Psoas muscle (tissue), 8 donors: Measurements from ENCODE around the gene CAMK2B. TPM values are rescaled to one million over a fixed set of nuclear protein-coding genes. Genes with fewer than 3 reads are reported as not detected.

Experiments used
- ATAC-seq, 4 donors: fragments of 200-7000 bp; cut with Tn5 transposase; one replicate each; pipeline ENCODE4 v1.9.1; 2020; ENCODE audit warnings: moderate library complexity in 3 of 4, mild to moderate bottlenecking in 2 of 4
- DNase-seq, 2 donors: peaks; one replicate each; pipeline ENCODE4 v3.0.0-alpha.2; 2020
- H3K27ac ChIP-seq: fragments of 200-600 bp; one replicate; pipeline ENCODE4 v1.8.0; 2022
- H3K27me3 ChIP-seq, 3 donors: fragments of 200-600 bp in 1 of 3; one replicate each; pipeline versions ENCODE4 v1.6.1 to v1.8.0; 2013 to 2022; ENCODE audit warnings: low read length in 2 of 3, mild to moderate bottlenecking in 2 of 3, moderate library complexity in 1 of 3; ENCODE audit not compliant: insufficient read depth in 3 of 3
- H3K36me3 ChIP-seq, 2 donors: fragments of 200-600 bp in 1 of 2; one replicate each; pipeline versions ENCODE4 v1.6.1 to v1.8.0; 2013 to 2022; ENCODE audit warnings: low read depth in 1 of 2, mild to moderate bottlenecking in 1 of 2, moderate library complexity in 1 of 2; ENCODE audit not compliant: insufficient read depth in 1 of 2
- H3K4me1 ChIP-seq: fragments of 200-600 bp; one replicate; pipeline ENCODE4 v1.8.0; 2022
- H3K4me3 ChIP-seq: fragments of 200-600 bp; one replicate; pipeline ENCODE4 v1.8.0; 2022; ENCODE audit warnings: mild to moderate bottlenecking
- H3K9me3 ChIP-seq: fragments of 200-600 bp; one replicate; pipeline ENCODE4 v1.8.0; 2022
- CTCF ChIP-seq: fragments of 200-600 bp; IDR thresholded peaks from one replicate; pipeline ENCODE4 v1.8.0; 2022; ENCODE audit warnings: antibody characterized with exemption
- WGBS, 3 donors: extraction: QIAGEN DNeasy Blood & Tissue Kit; methylation state at CpG; one replicate each; pipeline versions ENCODE4 v1.1.6 to v1.1.7; 2013; 5-methylcytosine and 5-hydroxymethylcytosine counted together
- intact Hi-C, 2 donors: fragments of 100-400 bp; cut with DNase I; formaldehyde crosslinking; loops; one replicate each; pipeline versions ENCODE4 v1.11.0 to v1.14.2; 2022
- polyA plus RNA-seq, 3 donors: library from polyadenylated mRNA; stranded (reverse); fragments of 200-250 nt; gene quantifications; one replicate each; pipeline ENCODE4 v1.2.3, GENCODE V29; 2013
- total RNA-seq, 4 donors: library from RNA; stranded (reverse); fragmentation: NEBNext Ultra II Directional in 2 of 4; extraction: Animal tissue kit (Norgen Biotek cat#: 25700) in 2 of 4; gene quantifications; one replicate each; pipeline versions ENCODE4 v1.2.1 to v1.2.4, GENCODE V29; 2021 to 2023
- donor health status: healthy with polysubstance abuse.
- donor health status: DM: no; HTN: no; CAD: no; lungs with moderate emphysema.
- donor health status: Bipolar disorder and iron deficiency.
- donor health status: healthy.
- donor health status: DM: yes; HTN: yes; CAD: no.
- donor health status: DM: no; HTN: no; CAD: no.
- donor health status: DM: no; HTN: no; CAD: no.
- donor health status: DM: yes; HTN: yes; CAD: no.

CAMK2B gene
- total and polyA plus RNA-seq, 7 donors: 14.5 to 81.4 (median 50.0) TPM

GRCh38 chr7:44288381-44288685, 37.1 kb downstream of the CAMK2B start:
- Histone ChIP-seq H3K4me3 (no peak overlapping the region), H3K27me3 (no peaks in the 10 kb centered on the region), H3K4me1 (peaks cover 29% of the 10 kb centered on the region), H3K27ac (no peak overlapping the region), H3K36me3 (no peaks in the 10 kb centered on the region), H3K9me3 (no peaks in the 10 kb centered on the region)
- no peak for DNase-seq
- no peak for TF ChIP-seq CTCF
- 92 to 96% (median 95%) methylated on average over 9 of the region's 9 CpGs for WGBS, 3 donors
- ATAC-seq: no peak
- intact Hi-C loops: no loop called here

- intact Hi-C loops: loop anchor here in 1 of 2 donors (2.0 kb wide), 1 partner anchor 47 kb away; no protein-coding TSS in a partner anchor
Observed at GRCh38 chr7:44287488-44288380, 37.7 kb downstream of the CAMK2B start.

GRCh38 chr7:44286618-44287487, 38.5 kb downstream of the CAMK2B start:
- peak; percentile 11 to 54 for DNase-seq
- intact Hi-C loops: loop anchor here in 1 of 2 donors (2.0 kb wide), 1 partner anchor 46 kb away; no protein-coding TSS in a partner anchor
- no peaks in the 10 kb centered on the region for H3K27me3 ChIP-seq
- peak overlapping the region; percentile 79 for H3K27ac ChIP-seq
- no peaks in the 10 kb centered on the region for H3K9me3 ChIP-seq
- H3K4me1 ChIP-seq: peaks cover 40% of the 10 kb centered on the region
- WGBS, 3 donors: 84 to 86% (median 86%) methylated on average over 16 to 20 of the region's 20 CpGs
- ATAC-seq: no peak
- no peak for TF ChIP-seq CTCF
- no peak overlapping the region for H3K4me3 ChIP-seq
- H3K36me3 ChIP-seq: no peaks in the 10 kb centered on the region

More at GRCh38 chr7:44287488-44288380, 37.7 kb downstream of the CAMK2B start:
- TF ChIP-seq CTCF: no peak
- DNase-seq: peak in 1 of 2 donors; percentile 28
- Histone ChIP-seq H3K27ac (no peak overlapping the region), H3K27me3 (no peaks in the 10 kb centered on the region), H3K36me3 (no peaks in the 10 kb centered on the region), H3K4me3 (no peak overlapping the region), H3K9me3 (no peaks in the 10 kb centered on the region), H3K4me1 (peaks cover 32% of the 10 kb centered on the region)
- no peak for ATAC-seq
- 84 to 87% (median 85%) methylated on average over 17 of the region's 17 CpGs for WGBS, 3 donors

GRCh38 chr7:44286182-44286617, 39.2 kb downstream of the CAMK2B start:
- WGBS, 3 donors: 53 to 80% (median 55%) methylated on average over 17 of the region's 17 CpGs
- no peaks in the 10 kb centered on the region for H3K36me3 ChIP-seq
- peak; percentile 51 to 85 for DNase-seq
- peaks cover 44% of the 10 kb centered on the region for H3K4me1 ChIP-seq
- no peak for TF ChIP-seq CTCF
- no peak overlapping the region for H3K4me3 ChIP-seq
- peak; percentile 64 to 80 (median 74) for ATAC-seq
- H3K27me3 ChIP-seq: no peaks in the 10 kb centered on the region
- intact Hi-C loops: loop anchor here in 1 of 2 donors (2.0 kb wide), 1 partner anchor 45 kb away; no protein-coding TSS in a partner anchor
- peak overlapping the region; percentile 79 for H3K27ac ChIP-seq
- no peaks in the 10 kb centered on the region for H3K9me3 ChIP-seq
